ENCODE data around the gene WRAP73.

DNA sequence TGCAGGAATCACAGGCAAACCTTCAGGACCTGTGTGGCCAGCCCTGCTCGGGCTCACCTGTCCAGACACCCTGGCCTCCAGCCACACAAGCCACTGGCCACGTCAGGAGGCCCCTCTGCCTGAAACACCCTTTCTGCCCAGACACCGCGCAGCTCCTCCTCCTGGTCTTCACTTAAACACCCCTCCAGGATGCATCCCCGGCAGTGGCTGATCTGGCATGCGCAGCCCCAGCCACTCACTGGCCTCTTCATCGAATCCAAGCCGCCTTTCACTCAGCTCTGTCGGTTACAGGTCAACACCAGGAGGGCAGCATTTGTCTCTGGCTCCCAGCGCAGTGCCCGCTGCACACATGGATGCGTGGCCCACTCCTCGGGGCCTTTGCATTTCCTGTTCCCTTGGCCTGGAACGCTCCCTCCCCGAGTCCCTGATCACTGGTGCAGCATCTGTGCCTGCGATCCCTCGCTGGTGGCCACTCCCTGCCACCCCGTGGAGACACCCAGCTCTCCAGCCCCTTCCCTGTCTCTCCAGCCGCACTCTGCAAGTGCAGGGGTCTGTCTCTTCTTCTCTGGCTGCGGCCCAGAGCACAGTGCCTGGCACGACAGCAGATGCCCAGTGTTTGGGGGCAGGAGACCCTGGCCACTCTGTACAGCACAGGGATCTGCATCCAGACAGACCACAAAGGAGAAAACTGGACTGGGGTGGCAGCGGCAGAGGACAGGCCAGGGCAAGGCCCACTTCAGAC is 15.7 kb downstream of the WRAP73 start:
- TF ChIP-seq, protein P1, sequence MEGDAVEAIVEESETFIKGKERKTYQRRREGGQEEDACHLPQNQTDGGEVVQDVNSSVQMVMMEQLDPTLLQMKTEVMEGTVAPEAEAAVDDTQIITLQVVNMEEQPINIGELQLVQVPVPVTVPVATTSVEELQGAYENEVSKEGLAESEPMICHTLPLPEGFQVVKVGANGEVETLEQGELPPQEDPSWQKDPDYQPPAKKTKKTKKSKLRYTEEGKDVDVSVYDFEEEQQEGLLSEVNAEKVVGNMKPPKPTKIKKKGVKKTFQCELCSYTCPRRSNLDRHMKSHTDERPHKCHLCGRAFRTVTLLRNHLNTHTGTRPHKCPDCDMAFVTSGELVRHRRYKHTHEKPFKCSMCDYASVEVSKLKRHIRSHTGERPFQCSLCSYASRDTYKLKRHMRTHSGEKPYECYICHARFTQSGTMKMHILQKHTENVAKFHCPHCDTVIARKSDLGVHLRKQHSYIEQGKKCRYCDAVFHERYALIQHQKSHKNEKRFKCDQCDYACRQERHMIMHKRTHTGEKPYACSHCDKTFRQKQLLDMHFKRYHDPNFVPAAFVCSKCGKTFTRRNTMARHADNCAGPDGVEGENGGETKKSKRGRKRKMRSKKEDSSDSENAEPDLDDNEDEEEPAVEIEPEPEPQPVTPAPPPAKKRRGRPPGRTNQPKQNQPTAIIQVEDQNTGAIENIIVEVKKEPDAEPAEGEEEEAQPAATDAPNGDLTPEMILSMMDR (IDR thresholded peaks at IDR 0.05) = no peak
- no peak for TF ChIP-seq POLR2A (IDR thresholded peaks at IDR 0.05)
- no peak for TF ChIP-seq POLR2AphosphoS5 (IDR thresholded peaks at IDR 0.05)

Measured in stomach (tissue), 4 donors.